Bronchial epithelial cell (primary cell): Measurements from ENCODE around the gene KAT8. TPM values are rescaled to one million over a fixed set of nuclear protein-coding genes. Genes with fewer than 3 reads are reported as not detected.
"Not testable (repeated sequence)": the region's sequence is repeated elsewhere in the genome, so short reads cannot be mapped to it uniquely, and the experiment has no call there.

ENCODE experiments used
- DNase-seq: peaks from one replicate; pipeline ENCODE4 v3.0.0-alpha.2; 2010; ENCODE audit warnings: low read depth
- FAIRE-seq: peaks from 2 replicates; lab custom pipeline; 2011; peaks lifted over from hg19 to GRCh38; lab: Jason Lieb, UNC
- H3K27me3 ChIP-seq: 2 replicates; pipeline ENCODE4 v1.5.1; 2011; ENCODE audit warnings: low read length; ENCODE audit not compliant: control insufficient read depth, insufficient read depth
- H3K36me3 ChIP-seq: 2 replicates; pipeline ENCODE4 v1.5.1; 2011; ENCODE audit warnings: low read length; ENCODE audit not compliant: control insufficient read depth, insufficient read depth
- H3K4me3 ChIP-seq: 2 replicates; pipeline ENCODE4 v1.5.1; 2011; ENCODE audit warnings: mild to moderate bottlenecking, low read depth, low read length, control low read depth
- total RNA-seq: library from RNA; depleted of rRNA; stranded (reverse); fragments of >200 nt; gene quantifications from 2 replicates; pipeline ENCODE4 v1.2.1, GENCODE V29; 2014
- TF ChIP-seq, protein P1 (sequence below): IDR thresholded peaks from 2 replicates; pipeline ENCODE4 v1.5.1; 2011; ENCODE audit warnings: mild to moderate bottlenecking, moderate library complexity, low read length, control low read depth, inconsistent platforms; ENCODE audit not compliant: insufficient read depth, severe bottlenecking

Gene KAT8
- total RNA-seq, 1 donor from 2014 or later = 54.5 TPM

GRCh38 chr16:31094424-31095120 lies 22.9 kb upstream of the KAT8 start, which contains the start of gene VKORC1:
TSS of gene VKORC1 (minus strand) at chr16:31094797. CDS start at chr16:31094729, 68 bp downstream.
- FAIRE-seq = no peak
- peak within 1 kb of the TSS; percentile 77 for H3K4me3 ChIP-seq
- TF ChIP-seq, protein P1, sequence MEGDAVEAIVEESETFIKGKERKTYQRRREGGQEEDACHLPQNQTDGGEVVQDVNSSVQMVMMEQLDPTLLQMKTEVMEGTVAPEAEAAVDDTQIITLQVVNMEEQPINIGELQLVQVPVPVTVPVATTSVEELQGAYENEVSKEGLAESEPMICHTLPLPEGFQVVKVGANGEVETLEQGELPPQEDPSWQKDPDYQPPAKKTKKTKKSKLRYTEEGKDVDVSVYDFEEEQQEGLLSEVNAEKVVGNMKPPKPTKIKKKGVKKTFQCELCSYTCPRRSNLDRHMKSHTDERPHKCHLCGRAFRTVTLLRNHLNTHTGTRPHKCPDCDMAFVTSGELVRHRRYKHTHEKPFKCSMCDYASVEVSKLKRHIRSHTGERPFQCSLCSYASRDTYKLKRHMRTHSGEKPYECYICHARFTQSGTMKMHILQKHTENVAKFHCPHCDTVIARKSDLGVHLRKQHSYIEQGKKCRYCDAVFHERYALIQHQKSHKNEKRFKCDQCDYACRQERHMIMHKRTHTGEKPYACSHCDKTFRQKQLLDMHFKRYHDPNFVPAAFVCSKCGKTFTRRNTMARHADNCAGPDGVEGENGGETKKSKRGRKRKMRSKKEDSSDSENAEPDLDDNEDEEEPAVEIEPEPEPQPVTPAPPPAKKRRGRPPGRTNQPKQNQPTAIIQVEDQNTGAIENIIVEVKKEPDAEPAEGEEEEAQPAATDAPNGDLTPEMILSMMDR = no peak
- no peaks in the 10 kb centered on the region for H3K27me3 ChIP-seq
- peaks cover 5% of the 10 kb centered on the region for H3K36me3 ChIP-seq
- peak; percentile 96 for DNase-seq

DNA sequence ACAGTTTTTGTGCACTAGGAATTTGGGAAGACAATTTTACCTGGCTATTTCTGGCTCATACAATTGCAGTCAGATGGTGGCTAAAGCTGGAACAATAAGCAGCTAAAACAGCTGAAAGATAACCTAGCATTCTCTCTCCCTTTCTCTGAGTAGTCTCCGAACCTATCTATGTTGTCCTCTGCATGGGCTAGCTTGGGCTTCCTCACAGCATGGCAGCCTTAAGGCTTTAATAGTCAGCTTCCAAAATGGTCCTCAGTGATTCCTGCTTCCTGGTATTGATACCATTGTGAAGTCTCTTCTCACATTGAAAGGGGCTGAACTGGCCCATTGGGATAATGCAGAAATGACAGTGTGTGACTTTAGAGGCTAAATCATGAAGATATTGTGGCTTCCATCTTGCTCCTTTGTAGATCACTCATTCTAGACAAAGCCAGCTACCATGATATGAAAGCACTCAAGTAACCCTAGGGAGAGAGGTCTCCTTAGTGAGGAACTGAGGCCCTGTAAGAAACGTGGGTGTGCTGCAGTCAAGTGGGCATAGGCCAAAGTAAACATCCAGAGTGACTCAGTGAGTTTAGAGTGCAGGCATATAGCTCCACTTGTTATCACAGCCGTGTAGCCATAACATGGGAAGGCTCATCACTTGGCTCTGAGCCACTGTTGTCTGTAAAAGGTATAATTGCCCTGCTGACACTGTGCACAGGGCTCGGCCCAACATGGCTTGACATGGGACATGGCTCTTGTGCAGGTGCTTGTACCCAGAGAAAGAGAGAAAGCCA lies 17.4 kb upstream of the KAT8 start:
- no peaks in the 10 kb centered on the region for H3K27me3 ChIP-seq
- DNase-seq (peak; percentile 58), FAIRE-seq (no peak)
- no peaks in the 10 kb centered on the region for H3K36me3 ChIP-seq
- TF ChIP-seq, protein P1 = no peak
- no peak overlapping the region for H3K4me3 ChIP-seq

- FAIRE-seq = not testable (repeated sequence)
Measured at GRCh38 chr16:31100876-31101641, 16.4 kb upstream of the KAT8 start.

DNA sequence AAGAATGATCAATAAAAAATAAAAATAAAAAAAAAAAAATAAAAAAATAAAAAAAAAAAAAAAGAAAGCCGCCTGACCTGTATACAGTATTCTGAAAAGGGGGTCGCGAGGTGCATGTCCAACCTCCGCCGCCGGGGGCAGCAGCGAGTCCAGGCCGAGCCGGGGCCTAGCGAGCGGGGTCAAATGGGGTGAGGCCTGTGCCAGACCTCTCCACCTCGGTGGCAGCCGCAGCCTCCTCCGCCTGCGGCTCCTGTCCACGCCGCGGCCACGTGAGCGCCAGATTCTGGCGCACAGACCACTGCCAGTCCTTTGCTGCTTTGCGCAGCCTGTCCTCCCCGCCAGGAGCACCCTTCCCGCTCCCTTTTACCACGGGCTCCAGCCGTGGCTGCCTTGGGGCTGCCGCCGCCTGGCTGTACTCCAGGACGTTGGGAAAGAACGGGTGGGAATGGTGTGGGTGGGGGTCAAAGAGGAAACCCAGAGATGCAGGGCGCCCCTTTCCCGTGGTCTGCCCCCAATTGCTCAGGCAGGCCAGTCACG lies 11.7 kb upstream of the KAT8 start:
- no peak overlapping the region for H3K4me3 ChIP-seq
- H3K27me3 ChIP-seq = no peaks in the 10 kb centered on the region
- DNase-seq = no peak
- no peak for FAIRE-seq
- peaks cover 12% of the 10 kb centered on the region for H3K36me3 ChIP-seq
- TF ChIP-seq, protein P1 = peak; percentile 77

More at GRCh38 chr16:31100876-31101641, 16.4 kb upstream of the KAT8 start:
- not testable (repeated sequence) for H3K4me3 ChIP-seq, DNase-seq, H3K27me3 ChIP-seq, H3K36me3 ChIP-seq

- no peaks in the 10 kb centered on the region for H3K27me3 ChIP-seq
- DNase-seq (no peak), FAIRE-seq (no peak)
- no peak overlapping the region for H3K4me3 ChIP-seq
- TF ChIP-seq, protein P1 = no peak
- peaks cover 16% of the 10 kb centered on the region for H3K36me3 ChIP-seq
Measured at GRCh38 chr16:31106509-31107464, 10.7 kb upstream of the KAT8 start.
